HG03135 (cell line): ENCODE results near the gene ERGIC3.

Experiments used
- ATAC-seq: cut with Tn5 transposase; IDR thresholded peaks from one replicate; pipeline ENCODE4 v1.9.1; 2021; ENCODE audit warnings: mild to moderate bottlenecking, moderate library complexity; ENCODE audit not compliant: unreplicated experiment

ERGIC3 gene

DNA sequence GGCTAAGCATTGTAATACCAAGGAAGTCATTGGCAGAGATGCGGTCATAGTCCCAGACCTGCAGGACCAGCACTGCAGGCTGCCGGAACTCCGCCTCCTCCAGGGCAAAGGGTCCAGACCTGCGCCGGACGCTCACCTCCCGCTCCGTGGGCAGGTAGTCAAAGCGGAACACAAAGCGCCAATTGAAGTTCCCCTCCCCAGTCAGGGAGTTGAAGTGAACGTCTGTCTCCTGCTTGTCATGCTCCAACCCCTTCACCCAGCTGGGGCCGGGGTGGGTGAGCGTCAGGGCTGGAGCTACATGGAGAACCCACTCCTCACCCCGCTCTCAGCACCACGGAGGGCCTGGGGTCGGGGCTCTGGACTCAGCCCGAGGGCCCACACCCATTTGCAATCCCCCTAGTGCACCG lies 18.2 kb downstream of the ERGIC3 start:
- ATAC-seq = no peak

DNA sequence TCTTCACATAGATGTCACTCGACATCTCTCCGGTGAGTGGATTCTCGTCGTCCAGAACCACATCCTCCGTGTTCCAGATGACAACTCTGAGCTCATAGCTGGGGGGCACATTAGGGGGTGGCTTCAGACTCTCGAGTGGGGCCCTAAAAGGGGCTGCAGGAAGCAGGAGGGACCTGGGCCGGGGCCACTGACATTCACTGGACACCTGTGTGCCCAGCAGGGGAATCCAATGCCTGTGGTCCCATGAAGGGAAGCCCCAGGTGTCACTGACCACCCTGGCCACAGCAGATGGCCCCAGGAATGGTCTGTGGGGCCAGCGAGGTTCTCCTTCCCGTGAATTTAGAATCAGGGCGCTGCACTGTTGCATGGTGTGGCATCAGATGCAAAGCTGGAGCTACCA lies 18.7 kb downstream of the ERGIC3 start:
- ATAC-seq = no peak

DNA sequence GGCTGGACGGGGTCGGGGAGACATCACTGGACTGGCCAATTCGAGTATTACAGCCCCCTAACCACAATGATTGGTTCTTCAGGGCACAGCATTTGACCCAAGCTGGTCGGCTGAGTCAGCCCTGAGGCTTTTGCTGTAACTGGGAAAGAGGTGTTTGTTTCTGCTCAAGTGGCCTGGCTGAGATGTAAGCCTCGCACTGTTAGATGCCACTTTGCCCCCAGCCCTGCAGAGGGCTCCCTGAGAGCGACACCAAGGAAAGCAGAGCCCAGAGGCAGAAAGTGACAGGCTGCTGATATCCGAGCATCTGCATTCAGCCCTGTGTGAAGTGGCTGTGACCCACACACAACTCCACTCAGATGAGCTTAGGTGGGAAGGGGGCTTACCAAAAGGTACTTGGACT lies 19.4 kb downstream of the ERGIC3 start:
- no peak for ATAC-seq

GRCh38 chr20:35561671-35562070 lies 19.8 kb downstream of the ERGIC3 start:
- no peak for ATAC-seq

GRCh38 chr20:35562541-35563110 lies 20.7 kb downstream of the ERGIC3 start:
- ATAC-seq = no peak

DNA sequence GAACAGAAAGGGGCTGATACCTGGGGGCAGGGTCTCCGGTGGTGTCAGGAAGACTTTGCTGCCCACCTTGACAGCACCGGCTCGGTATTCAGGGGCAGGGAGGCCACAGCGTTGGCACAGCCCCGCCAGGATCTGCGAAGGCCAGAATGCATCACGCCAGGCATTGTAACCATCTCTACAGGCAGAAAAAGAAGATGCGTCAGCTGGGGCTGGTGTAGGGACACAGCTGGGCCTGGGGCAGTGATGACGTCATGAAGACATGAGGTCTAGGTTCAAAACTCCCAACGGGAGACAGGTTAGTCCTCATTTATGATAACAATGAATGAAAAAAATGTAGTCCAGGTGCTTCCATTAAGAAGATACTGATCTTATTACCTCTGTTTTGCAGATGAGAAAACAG lies 22.0 kb downstream of the ERGIC3 start:
- no peak for ATAC-seq

DNA sequence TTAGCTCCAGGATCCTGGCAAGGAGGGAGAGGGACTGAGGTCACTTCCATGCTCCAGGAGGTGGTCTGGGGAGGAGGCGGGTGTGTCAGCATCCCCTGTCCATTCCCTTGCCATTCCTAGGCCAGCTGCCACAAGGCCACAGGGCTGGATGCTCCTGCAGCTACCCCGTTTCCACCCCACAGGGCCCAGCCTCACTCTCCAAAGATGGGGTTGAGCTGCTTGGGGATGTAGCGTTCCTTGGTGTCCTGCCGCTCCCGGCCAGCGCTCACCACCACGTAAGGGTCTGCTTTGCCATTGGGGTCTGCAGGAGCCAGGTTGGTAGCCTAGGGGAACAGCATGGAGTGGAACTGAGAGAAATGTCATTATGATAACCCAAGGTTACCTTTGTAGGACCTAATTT lies 23.0 kb downstream of the ERGIC3 start:
- ATAC-seq = no peak

DNA sequence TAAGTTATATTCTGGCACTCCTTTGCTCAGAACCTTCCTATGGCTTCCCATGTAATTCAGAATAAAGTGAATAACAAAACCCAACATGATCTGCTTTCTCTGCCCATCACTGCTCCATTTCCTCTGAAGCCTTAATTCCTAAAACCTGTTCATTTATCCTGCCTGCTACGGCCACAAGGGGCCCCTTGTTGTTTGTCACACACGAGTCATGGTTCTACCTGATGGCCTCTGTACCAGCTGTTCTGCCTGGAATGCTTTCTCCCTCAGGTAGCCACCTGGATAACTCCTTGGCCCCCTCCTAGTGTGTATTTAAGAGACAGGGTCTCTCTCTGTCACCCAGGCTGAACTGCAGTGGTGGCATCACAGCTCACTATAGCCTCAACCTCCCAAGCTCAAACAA lies 26.8 kb downstream of the ERGIC3 start:
- ATAC-seq = no peak

DNA sequence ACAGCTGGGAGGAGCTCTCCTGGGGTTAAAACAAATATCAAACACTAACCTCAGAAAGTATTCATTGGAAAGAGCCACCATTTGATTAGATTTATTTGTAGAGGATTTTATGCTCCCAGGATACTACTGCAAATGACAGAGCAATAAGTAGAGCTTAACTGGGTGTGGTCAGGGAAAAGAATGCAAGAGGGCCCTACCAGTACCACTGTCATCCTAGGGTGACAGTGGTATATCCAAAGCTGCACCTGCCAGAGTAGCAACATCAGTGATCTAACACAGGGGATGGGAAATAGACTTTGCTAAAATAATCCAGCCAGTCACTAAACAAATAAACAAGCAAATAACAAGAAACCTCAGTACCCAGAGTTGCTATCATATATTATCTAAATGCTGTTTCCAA lies 29.7 kb downstream of the ERGIC3 start:
- no peak for ATAC-seq

DNA sequence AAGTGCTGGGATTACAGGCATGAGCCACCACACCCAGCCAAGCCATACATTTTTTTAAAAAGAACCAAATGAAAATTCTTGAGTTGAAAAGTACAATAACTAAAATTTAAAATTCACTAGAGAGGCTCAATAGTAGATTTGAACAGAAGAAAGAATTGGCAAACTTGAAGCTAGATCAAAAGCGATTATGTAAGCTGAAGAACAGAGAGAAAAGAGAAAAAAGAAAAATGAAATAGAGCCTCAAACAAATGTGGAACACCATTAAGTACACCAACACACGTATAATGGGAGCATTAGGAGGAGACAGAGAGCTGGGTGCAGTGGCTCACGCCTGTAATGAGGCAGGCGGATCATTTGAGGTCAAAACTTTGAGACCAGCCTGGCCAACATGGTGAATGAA lies 31.0 kb downstream of the ERGIC3 start:
- ATAC-seq = no peak

GRCh38 chr20:35575958-35576357 lies 34.1 kb downstream of the ERGIC3 start:
- no peak for ATAC-seq

GRCh38 chr20:35576816-35577215 lies 34.9 kb downstream of the ERGIC3 start:
- ATAC-seq = no peak

- ATAC-seq = no peak
Measured at GRCh38 chr20:35578469-35578868, 36.6 kb downstream of the ERGIC3 start.

DNA sequence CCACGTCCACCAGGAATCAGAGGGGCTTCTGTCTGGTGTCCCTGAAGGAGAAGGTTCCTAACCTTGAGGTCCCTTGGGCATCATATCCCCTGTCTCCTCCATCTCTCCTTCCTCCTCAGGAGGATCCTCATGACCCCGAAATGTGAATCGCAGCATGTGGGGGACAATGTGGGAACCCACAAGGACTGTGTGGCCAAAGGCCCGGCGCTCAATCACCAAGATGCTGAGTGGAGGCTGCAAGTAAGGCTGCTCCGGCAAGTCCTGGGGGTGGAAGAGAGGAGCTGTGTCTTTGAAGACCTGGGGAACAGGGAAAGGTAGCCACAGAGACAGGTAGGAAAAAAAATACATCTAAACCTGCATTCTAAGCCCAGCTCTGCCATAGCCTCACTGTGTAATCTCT lies 37.3 kb downstream of the ERGIC3 start:
- ATAC-seq = no peak

GRCh38 chr20:35582131-35582530 lies 40.3 kb downstream of the ERGIC3 start:
- ATAC-seq = no peak

- ATAC-seq = no peak
Measured at GRCh38 chr20:35582741-35583404, 41.0 kb downstream of the ERGIC3 start.

GRCh38 chr20:35583636-35584560 lies 42.0 kb downstream of the ERGIC3 start:
- ATAC-seq = no peak

- no peak for ATAC-seq
Measured at GRCh38 chr20:35586751-35587425, 45.0 kb downstream of the ERGIC3 start.

GRCh38 chr20:35587436-35587835 lies 45.6 kb downstream of the ERGIC3 start:
- no peak for ATAC-seq

DNA sequence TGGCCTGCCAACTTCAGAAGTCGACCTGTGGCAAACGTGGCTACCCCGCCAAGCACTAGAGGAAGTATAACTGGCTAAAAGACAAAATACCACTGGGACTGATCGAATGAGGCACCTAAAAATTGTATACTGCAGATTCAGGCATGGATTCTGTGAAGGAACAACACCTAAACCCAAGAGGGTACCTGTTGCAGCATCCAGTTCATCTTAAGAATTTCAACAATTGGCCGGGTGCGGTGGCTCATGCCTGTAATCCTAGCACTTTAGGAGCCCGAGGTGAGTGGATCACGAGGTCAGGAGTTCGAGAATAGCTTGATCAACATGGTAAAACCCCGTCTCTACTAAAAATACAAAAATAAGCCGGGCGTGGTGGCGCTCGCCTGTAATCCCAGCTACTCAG lies 46.5 kb downstream of the ERGIC3 start:
- ATAC-seq = no peak

DNA sequence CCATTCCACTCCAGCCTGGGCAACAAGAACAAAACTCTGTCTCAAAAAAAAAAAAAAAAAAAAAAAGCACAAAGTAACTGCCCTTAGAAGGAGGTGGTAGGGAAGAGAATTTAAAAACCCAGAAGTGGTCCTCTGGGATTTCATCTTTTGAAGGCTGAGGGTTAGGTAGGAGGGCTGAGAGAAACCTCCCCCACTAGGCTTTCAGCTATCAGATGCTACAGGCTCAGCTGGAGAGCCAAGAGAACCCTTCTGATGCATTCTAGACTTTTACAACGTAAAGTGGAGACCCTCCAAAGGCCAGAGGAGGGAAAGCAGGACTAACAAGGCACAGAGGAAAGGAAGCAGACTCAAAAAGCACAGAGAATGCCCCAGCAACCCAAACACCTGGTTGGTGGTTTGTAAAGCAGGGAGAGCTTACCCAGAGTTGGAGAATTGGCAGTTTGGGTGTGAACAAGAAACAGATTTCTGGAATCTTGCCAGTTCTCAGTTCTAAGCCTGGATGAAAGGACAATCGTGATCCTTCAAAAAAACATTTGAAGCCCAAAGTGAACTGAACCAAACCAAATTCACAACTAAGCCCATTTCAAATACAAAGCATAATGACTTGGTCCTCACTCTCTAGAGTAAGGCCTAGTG lies 50.6 kb downstream of the ERGIC3 start:
- ATAC-seq = no peak
